Neural cell (in vitro differentiated cells): ENCODE results near the gene DEK. TPM values are rescaled to one million over a fixed set of nuclear protein-coding genes. Genes with fewer than 3 reads are reported as not detected.

Experiments
- H2AFZ ChIP-seq: fragments of 200-600, 300-800 bp; sonication (generic), shearing (Covaris generic); 2 replicates; pipeline ENCODE4 v1.6.0; 2014; ENCODE audit warnings: low read depth, mild to moderate bottlenecking, antibody characterized with exemption, low read length, moderate library complexity
- H3F3A ChIP-seq: fragments of 200-600 bp; shearing (Covaris generic); 2 replicates; pipeline ENCODE4 v1.6.1; 2016; ENCODE audit warnings: mild to moderate bottlenecking, moderate library complexity, mixed read lengths, antibody characterized with exemption, low read length; ENCODE audit not compliant: insufficient read depth, poor library complexity, severe bottlenecking
- H3K27ac ChIP-seq: fragments of 200-600, 300-800 bp; sonication (generic), shearing (Covaris generic); 2 replicates; pipeline ENCODE4 v1.5.1; 2014; ENCODE audit warnings: mild to moderate bottlenecking, low read length, moderate library complexity
- H3K27me3 ChIP-seq: fragments of 300-800, 200-600 bp; sonication (generic), shearing (Covaris generic); 2 replicates; pipeline ENCODE4 v1.6.0; 2014; ENCODE audit warnings: mild to moderate bottlenecking, low read depth, low read length, moderate library complexity; ENCODE audit not compliant: insufficient read depth
- H3K36me3 ChIP-seq: fragments of 300-800, 200-600 bp; sonication (generic), shearing (Covaris generic); 2 replicates; pipeline ENCODE4 v1.5.1; 2014; ENCODE audit warnings: mild to moderate bottlenecking, antibody characterized with exemption, low read length, moderate library complexity; ENCODE audit not compliant: insufficient read depth
- H3K4me2 ChIP-seq: fragments of 300-800, 200-600 bp; sonication (generic), shearing (Covaris generic); 2 replicates; pipeline ENCODE4 v1.6.0; 2014; ENCODE audit warnings: mild to moderate bottlenecking, low read length
- H3K4me3 ChIP-seq: fragments of 300-800, 200-600 bp; sonication (generic), shearing (Covaris generic); 2 replicates; pipeline ENCODE4 v1.5.1; 2014; ENCODE audit warnings: mild to moderate bottlenecking, low read length, moderate library complexity
- H3K79me2 ChIP-seq: fragments of 200-600 bp; shearing (Covaris generic); replicated peaks from 2 replicates; pipeline ENCODE4 v1.6.0; 2014; ENCODE audit warnings: mild to moderate bottlenecking, low read length, moderate library complexity; ENCODE audit not compliant: insufficient read depth
- H3K9ac ChIP-seq: fragments of 300-800, 200-600 bp; sonication (generic), shearing (Covaris generic); 2 replicates; pipeline ENCODE4 v1.6.1; 2016; ENCODE audit warnings: mild to moderate bottlenecking, low read length, mixed read lengths
- H3K9me2 ChIP-seq: fragments of 200-600 bp; shearing (Covaris generic); 2 replicates; pipeline ENCODE4 v1.6.1; 2016; ENCODE audit warnings: mild to moderate bottlenecking, low read length, mixed read lengths; ENCODE audit not compliant: insufficient read depth
- H3K9me3 ChIP-seq: fragments of 200-600, 300-800 bp; sonication (generic), shearing (Covaris generic); 2 replicates; pipeline ENCODE4 v1.6.1; 2016; ENCODE audit warnings: mild to moderate bottlenecking, mixed run types, low read length, moderate library complexity, mixed read lengths
- H4K20me1 ChIP-seq: fragments of 200-600 bp; shearing (Covaris generic); 2 replicates; pipeline ENCODE4 v1.6.1; 2016; ENCODE audit warnings: mild to moderate bottlenecking, mixed run types; ENCODE audit not compliant: insufficient read depth
- EP300 ChIP-seq: fragments of 450-650 bp; conservative IDR thresholded peaks from 2 replicates; pipeline ENCODE4 v1.6.1; 2014; ENCODE audit warnings: antibody characterized with exemption, mild to moderate bottlenecking, moderate library complexity; ENCODE audit not compliant: poor library complexity, severe bottlenecking
- EZH2 ChIP-seq: fragments of 200-600, 300-800 bp; shearing (Covaris generic), sonication (generic); IDR thresholded peaks from 2 replicates; pipeline ENCODE4 v1.6.1; 2014; ENCODE audit warnings: antibody characterized with exemption, low read length, borderline replicate concordance, mild to moderate bottlenecking; ENCODE audit not compliant: insufficient read depth, poor library complexity, severe bottlenecking
- MXI1 ChIP-seq: fragments of 450-650 bp; conservative IDR thresholded peaks from 2 replicates; pipeline ENCODE4 v1.6.1; 2014; ENCODE audit warnings: antibody characterized with exemption, mild to moderate bottlenecking; ENCODE audit not compliant: poor library complexity, severe bottlenecking
- POLR2AphosphoS5 ChIP-seq: IDR thresholded peaks from 2 replicates; pipeline ENCODE4 v1.6.1; 2012
- RAD21 ChIP-seq: fragments of 450-650 bp; conservative IDR thresholded peaks from 2 replicates; pipeline ENCODE4 v1.6.1; 2014; ENCODE audit warnings: antibody characterized with exemption, mild to moderate bottlenecking, moderate library complexity
- SMC3 ChIP-seq: fragments of 450-650 bp; conservative IDR thresholded peaks from 2 replicates; pipeline ENCODE4 v1.6.1; 2014; ENCODE audit warnings: antibody characterized with exemption, mild to moderate bottlenecking, moderate library complexity; ENCODE audit not compliant: poor library complexity
- TAF1 ChIP-seq: IDR thresholded peaks from 2 replicates; pipeline ENCODE4 v1.6.1; 2012; ENCODE audit warnings: low read depth
- polyA plus RNA-seq: library from polyadenylated mRNA; depleted of rRNA; stranded (reverse); fragments of >200 nt; gene quantifications from 2 replicates; pipeline ENCODE4 v1.2.3, GENCODE V29; 2014
- TF ChIP-seq, protein P1 (sequence below): fragments of 450-650 bp; IDR thresholded peaks from 2 replicates; pipeline ENCODE4 v1.5.1; 2014; ENCODE audit warnings: antibody characterized with exemption, mild to moderate bottlenecking, moderate library complexity; ENCODE audit not compliant: poor library complexity, severe bottlenecking
- TF ChIP-seq, protein P2 (sequence below): IDR thresholded peaks from 2 replicates; pipeline ENCODE4 v1.6.1; 2012; ENCODE audit warnings: borderline replicate concordance

The DEK gene
- polyA plus RNA-seq, 1 donor from 2014 or later, result 94.3 TPM

DNA sequence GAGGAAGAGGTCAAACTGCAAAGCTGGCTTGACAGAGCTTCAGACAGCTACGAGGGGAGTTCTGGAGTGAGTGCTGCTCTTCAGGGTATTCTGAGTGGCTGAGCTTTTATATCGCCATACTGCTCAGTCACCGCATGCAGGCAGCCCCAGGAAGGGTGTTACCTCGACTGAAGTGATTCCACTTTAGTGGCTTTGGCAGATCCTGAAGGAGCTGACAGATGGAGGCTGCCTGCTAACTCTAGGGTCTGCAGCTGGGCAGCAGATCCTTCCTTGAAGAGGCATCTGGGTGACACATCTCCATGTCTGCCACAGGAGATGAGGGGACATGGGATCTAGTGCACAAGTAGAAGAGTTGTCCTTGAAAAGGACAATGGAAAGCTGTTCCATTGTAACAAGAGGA lies 3.7 kb upstream of the DEK start:
- TF ChIP-seq, protein P1, sequence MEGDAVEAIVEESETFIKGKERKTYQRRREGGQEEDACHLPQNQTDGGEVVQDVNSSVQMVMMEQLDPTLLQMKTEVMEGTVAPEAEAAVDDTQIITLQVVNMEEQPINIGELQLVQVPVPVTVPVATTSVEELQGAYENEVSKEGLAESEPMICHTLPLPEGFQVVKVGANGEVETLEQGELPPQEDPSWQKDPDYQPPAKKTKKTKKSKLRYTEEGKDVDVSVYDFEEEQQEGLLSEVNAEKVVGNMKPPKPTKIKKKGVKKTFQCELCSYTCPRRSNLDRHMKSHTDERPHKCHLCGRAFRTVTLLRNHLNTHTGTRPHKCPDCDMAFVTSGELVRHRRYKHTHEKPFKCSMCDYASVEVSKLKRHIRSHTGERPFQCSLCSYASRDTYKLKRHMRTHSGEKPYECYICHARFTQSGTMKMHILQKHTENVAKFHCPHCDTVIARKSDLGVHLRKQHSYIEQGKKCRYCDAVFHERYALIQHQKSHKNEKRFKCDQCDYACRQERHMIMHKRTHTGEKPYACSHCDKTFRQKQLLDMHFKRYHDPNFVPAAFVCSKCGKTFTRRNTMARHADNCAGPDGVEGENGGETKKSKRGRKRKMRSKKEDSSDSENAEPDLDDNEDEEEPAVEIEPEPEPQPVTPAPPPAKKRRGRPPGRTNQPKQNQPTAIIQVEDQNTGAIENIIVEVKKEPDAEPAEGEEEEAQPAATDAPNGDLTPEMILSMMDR, result no peak
- no peak for TF ChIP-seq SMC3
- TF ChIP-seq POLR2AphosphoS5, result no peak
- TF ChIP-seq MXI1, result no peak
- TF ChIP-seq RAD21, result no peak
- no peak for TF ChIP-seq EP300
- TF ChIP-seq, protein P2, sequence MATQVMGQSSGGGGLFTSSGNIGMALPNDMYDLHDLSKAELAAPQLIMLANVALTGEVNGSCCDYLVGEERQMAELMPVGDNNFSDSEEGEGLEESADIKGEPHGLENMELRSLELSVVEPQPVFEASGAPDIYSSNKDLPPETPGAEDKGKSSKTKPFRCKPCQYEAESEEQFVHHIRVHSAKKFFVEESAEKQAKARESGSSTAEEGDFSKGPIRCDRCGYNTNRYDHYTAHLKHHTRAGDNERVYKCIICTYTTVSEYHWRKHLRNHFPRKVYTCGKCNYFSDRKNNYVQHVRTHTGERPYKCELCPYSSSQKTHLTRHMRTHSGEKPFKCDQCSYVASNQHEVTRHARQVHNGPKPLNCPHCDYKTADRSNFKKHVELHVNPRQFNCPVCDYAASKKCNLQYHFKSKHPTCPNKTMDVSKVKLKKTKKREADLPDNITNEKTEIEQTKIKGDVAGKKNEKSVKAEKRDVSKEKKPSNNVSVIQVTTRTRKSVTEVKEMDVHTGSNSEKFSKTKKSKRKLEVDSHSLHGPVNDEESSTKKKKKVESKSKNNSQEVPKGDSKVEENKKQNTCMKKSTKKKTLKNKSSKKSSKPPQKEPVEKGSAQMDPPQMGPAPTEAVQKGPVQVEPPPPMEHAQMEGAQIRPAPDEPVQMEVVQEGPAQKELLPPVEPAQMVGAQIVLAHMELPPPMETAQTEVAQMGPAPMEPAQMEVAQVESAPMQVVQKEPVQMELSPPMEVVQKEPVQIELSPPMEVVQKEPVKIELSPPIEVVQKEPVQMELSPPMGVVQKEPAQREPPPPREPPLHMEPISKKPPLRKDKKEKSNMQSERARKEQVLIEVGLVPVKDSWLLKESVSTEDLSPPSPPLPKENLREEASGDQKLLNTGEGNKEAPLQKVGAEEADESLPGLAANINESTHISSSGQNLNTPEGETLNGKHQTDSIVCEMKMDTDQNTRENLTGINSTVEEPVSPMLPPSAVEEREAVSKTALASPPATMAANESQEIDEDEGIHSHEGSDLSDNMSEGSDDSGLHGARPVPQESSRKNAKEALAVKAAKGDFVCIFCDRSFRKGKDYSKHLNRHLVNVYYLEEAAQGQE, result no peak
- TF ChIP-seq EZH2, result no peak
- no peak for TF ChIP-seq TAF1

DNA sequence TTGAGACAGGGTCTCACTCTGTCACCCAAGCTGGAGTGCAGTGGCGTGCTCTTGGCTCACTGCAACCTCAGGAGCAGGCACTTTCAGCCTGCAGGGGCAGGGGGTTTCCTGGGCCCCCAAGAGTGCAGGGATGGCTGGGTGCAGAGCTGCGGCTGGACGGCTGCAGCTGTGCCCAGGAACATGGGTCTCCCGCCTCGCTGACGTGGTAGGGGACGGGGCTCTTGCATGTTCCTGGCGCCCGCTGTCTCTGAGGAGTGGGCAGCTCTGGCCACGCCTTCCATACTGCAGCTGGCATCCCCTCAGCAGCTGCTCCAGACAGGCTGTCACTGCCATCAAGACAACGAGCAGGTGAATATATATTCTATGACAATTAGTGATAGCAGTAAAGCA lies 2.2 kb upstream of the DEK start:
- H3K9ac ChIP-seq, result no peak overlapping the region
- H3K9me2 ChIP-seq, result no peaks in the 10 kb centered on the region
- no peak overlapping the region for H2AFZ ChIP-seq
- no peak for TF ChIP-seq MXI1
- TF ChIP-seq TAF1, result no peak
- TF ChIP-seq EZH2, result no peak
- TF ChIP-seq, protein P2, result no peak
- no peak for TF ChIP-seq POLR2AphosphoS5
- TF ChIP-seq, protein P1, result no peak
- no peak for TF ChIP-seq SMC3
- TF ChIP-seq EP300, result no peak
- TF ChIP-seq RAD21, result no peak
- H3K4me2 ChIP-seq, result no peak overlapping the region
- H4K20me1 ChIP-seq, result no peaks in the 10 kb centered on the region
- peaks cover 6% of the 10 kb centered on the region for H3F3A ChIP-seq
- no peaks in the 10 kb centered on the region for H3K36me3 ChIP-seq
- no peak overlapping the region for H3K27ac ChIP-seq
- H3K4me3 ChIP-seq, result no peak overlapping the region
- no peaks in the 10 kb centered on the region for H3K9me3 ChIP-seq
- peaks cover 24% of the 10 kb centered on the region for H3K79me2 ChIP-seq
- H3K27me3 ChIP-seq, result no peaks in the 10 kb centered on the region

More for the DNA sequence above, 3.7 kb upstream of the DEK start:
- no peaks in the 10 kb centered on the region for H4K20me1 ChIP-seq
- no peak overlapping the region for H2AFZ ChIP-seq
- no peaks in the 10 kb centered on the region for H3K36me3 ChIP-seq
- H3K27ac ChIP-seq, result no peak overlapping the region
- no peak overlapping the region for H3K4me3 ChIP-seq
- peaks cover 8% of the 10 kb centered on the region for H3K79me2 ChIP-seq
- H3K9me3 ChIP-seq, result no peaks in the 10 kb centered on the region
- H3K27me3 ChIP-seq, result no peaks in the 10 kb centered on the region
- H3K4me2 ChIP-seq, result no peak overlapping the region
- H3F3A ChIP-seq, result peaks cover 6% of the 10 kb centered on the region
- no peaks in the 10 kb centered on the region for H3K9me2 ChIP-seq
- H3K9ac ChIP-seq, result no peak overlapping the region
